Breast epithelium (tissue), 3 donors: ENCODE measurements around the gene TXNRD2.

Experiments
- POLR2A ChIP-seq: fragments of 450-650 bp; IDR thresholded peaks from one replicate; pipeline ENCODE4 v1.6.1; 2016; ENCODE audit warnings: antibody characterized with exemption, mild to moderate bottlenecking, moderate library complexity
- POLR2AphosphoS5 ChIP-seq, 3 donors: sonication (generic); formaldehyde crosslinking; IDR thresholded peaks; one replicate each; pipeline ENCODE4 v1.6.1; 2017; ENCODE audit warnings: antibody characterized with exemption in 3 of 3
- TF ChIP-seq, protein P1 (sequence below), 3 donors: fragments of 450-650 bp; IDR thresholded peaks; one replicate each; pipeline ENCODE4 v1.5.1; 2016 to 2017; ENCODE audit warnings: antibody characterized with exemption in 3 of 3, mild to moderate bottlenecking in 3 of 3, moderate library complexity in 3 of 3

DNA sequence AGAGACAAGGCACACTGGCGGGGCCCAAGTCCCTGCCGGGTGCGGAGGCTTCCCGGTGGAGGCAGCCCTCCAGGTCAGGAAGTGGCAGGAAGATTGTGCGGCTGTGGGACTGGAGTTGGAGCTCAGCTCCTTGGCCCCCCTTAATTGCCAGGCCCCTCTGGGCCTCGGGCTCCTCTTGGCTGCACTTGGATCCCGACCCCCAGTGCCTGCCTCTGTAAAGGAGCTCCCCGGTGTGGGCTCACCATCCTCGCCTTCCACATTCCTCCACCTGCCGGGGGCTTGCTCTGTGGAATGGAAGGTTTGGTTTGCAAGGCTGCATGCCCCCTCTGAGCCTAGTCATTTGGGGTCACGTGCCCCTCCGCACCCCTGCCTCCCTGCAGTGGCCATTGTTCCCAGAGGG lies 38.1 kb downstream of the TXNRD2 start:
- TF ChIP-seq POLR2A (no peak), POLR2AphosphoS5 (IDR thresholded peaks at IDR 0.05) (no peak)
- TF ChIP-seq, protein P1, sequence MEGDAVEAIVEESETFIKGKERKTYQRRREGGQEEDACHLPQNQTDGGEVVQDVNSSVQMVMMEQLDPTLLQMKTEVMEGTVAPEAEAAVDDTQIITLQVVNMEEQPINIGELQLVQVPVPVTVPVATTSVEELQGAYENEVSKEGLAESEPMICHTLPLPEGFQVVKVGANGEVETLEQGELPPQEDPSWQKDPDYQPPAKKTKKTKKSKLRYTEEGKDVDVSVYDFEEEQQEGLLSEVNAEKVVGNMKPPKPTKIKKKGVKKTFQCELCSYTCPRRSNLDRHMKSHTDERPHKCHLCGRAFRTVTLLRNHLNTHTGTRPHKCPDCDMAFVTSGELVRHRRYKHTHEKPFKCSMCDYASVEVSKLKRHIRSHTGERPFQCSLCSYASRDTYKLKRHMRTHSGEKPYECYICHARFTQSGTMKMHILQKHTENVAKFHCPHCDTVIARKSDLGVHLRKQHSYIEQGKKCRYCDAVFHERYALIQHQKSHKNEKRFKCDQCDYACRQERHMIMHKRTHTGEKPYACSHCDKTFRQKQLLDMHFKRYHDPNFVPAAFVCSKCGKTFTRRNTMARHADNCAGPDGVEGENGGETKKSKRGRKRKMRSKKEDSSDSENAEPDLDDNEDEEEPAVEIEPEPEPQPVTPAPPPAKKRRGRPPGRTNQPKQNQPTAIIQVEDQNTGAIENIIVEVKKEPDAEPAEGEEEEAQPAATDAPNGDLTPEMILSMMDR (IDR thresholded peaks at IDR 0.05): no peak
